ENCODE results near the gene ADAM23.

Gene ADAM23

DNA sequence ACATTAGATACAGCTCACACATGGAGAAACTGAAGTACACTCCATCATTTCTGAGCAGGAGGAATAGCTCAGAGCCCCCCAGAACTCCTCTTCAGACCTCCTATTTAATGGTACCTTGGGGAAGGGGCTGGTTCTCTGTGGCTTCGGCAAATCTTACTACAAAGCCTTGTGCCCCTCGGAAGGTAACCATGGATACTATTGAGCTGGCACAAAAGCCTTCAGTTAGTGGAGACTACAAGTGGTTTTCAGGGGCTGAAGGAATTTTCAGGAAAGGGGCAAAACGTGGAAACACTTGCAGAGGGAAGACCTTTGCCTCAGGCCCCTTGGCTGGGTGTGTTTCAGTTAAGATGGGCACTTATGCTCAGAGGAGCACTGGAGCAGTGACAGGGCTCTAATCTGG lies 197.9 kb downstream of the ADAM23 start:
- no peak for DNase-seq (ENCODE audit: low spot score)
- TF ChIP-seq, protein P1, sequence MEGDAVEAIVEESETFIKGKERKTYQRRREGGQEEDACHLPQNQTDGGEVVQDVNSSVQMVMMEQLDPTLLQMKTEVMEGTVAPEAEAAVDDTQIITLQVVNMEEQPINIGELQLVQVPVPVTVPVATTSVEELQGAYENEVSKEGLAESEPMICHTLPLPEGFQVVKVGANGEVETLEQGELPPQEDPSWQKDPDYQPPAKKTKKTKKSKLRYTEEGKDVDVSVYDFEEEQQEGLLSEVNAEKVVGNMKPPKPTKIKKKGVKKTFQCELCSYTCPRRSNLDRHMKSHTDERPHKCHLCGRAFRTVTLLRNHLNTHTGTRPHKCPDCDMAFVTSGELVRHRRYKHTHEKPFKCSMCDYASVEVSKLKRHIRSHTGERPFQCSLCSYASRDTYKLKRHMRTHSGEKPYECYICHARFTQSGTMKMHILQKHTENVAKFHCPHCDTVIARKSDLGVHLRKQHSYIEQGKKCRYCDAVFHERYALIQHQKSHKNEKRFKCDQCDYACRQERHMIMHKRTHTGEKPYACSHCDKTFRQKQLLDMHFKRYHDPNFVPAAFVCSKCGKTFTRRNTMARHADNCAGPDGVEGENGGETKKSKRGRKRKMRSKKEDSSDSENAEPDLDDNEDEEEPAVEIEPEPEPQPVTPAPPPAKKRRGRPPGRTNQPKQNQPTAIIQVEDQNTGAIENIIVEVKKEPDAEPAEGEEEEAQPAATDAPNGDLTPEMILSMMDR (IDR thresholded peaks at IDR 0.05; ENCODE audit: borderline replicate concordance, control extremely low read depth, extremely low read depth, insufficient read depth, missing control alignments), result no peak
- in situ Hi-C loops (cut with MboI; ENCODE audit: low sequenced_read_pairs, unreplicated experiment), result no loop called here

DNA sequence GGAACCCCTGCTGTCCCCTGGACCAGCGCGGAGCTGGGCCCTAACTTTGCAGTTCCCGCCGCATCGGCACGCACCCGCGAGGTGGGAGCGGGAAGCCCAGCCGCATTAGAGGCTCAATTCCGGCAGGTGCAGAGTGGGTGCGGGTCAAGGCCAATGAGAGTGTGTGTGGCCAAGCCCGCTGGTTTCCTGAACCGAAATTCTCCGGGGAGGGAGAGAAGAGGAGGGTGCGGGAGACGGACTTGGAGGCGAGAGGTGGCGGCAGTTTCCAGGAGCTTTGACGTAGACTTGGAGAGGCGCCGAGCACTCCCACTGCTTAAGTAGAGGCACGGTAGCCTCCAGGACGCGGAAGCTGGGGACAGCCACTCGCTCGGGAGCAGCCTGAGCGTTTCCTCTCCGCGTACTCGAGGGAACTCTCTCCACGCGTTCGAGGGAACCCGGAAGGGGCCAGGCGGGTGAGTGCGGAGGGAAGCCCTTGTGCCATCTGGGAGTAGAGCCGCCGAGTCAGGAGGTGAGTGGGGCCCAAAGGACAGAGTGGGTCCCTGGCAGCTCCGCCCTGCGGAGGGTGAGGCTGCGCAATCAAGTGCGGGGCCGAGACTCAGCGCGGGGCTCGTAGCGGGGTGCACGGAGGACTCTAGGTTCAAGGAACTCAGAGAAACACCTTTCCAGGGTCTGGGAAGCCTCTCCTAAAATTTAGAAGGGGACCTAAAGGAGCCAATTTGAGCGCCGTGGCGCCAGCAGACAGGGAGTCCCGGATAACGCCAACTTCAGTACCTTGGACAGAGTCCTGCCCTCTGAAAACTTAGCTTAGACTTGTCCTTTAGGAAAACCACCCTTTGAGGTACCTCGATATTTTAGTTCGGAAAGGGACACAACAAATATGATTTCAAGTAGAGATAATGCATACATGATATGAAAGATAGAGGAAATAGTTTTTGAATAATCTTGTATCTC lies 199.0 kb downstream of the ADAM23 start, which contains the start of gene FAM237A:
Gene FAM237A, plus strand, starts transcription at position 413 of the 951 bp plus-strand sequence. CDS start 1,750 bp downstream, outside the sequence.
- in situ Hi-C loops (cut with MboI; ENCODE audit: low sequenced_read_pairs, unreplicated experiment), result no loop called here
- TF ChIP-seq, protein P1 (IDR thresholded peaks at IDR 0.05; ENCODE audit: borderline replicate concordance, control extremely low read depth, extremely low read depth, insufficient read depth, missing control alignments), result no peak
- DNase-seq (ENCODE audit: low spot score), result peak; percentile 65

DNA sequence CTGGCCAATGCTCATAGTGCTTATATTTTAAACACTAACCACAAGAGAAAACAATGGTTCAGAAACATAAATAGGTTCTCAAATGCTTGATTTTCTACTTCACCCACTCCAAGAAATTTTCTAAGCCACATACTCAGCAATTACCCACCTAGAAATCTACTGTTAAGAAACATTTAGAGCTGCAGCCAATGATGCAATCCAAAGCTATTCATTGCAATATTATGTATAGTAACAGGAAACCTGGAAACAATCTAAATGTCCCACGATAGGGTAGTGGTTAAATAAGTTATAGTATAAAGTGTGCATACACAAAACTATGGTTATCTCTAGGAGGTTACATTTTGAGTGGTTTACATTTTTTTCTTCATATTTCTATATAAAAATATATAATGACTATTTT lies 204.7 kb downstream of the ADAM23 start:
- DNase-seq (ENCODE audit: low spot score), result no peak
- in situ Hi-C loops (cut with MboI; ENCODE audit: low sequenced_read_pairs, unreplicated experiment), result no loop called here
- TF ChIP-seq, protein P1 (IDR thresholded peaks at IDR 0.05; ENCODE audit: borderline replicate concordance, control extremely low read depth, extremely low read depth, insufficient read depth, missing control alignments), result no peak

DNA sequence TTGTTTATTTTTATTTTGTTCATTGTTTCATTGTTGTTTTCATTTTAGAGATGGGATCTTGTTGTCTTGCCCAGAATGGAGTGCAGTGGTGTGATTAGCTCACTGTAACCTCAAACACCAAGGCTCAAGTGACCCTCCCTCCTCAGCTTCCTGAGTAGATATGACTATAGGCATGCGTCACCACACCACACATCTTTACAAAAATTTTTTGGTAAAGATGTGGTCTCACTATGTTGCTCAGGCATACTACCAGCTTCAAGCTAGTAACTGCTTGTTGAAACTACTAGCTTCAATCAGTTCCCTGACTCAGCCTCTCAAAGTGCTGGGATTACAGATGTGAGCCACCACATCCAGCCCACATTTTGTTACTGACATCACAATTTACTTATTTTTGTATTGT lies 213.8 kb downstream of the ADAM23 start:
- DNase-seq (ENCODE audit: low spot score), result no peak
- in situ Hi-C loops (cut with MboI; ENCODE audit: low sequenced_read_pairs, unreplicated experiment), result no loop called here
- TF ChIP-seq, protein P1 (IDR thresholded peaks at IDR 0.05; ENCODE audit: borderline replicate concordance, control extremely low read depth, extremely low read depth, insufficient read depth, missing control alignments), result no peak

DNA sequence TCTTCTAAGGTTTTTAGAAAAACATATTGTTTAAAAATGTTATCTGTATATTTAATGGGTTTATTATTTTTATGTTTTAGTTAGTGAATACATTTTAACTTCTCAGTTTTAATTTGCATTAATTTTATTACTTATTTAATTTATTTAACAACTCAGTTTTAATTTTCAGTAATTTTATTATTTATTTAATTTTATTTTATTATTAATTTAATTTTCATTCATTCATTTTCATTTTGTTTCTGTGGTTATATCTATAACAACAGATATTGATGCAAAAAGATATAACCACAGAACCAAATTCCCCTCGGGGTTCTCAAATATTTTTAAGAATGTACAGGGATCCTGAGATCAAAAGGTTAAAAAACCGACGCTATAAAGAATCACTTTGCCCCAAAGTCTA lies 221.9 kb downstream of the ADAM23 start:
- no peak for DNase-seq (ENCODE audit: low spot score)
- in situ Hi-C loops (cut with MboI; ENCODE audit: low sequenced_read_pairs, unreplicated experiment), result no loop called here
- TF ChIP-seq, protein P1 (IDR thresholded peaks at IDR 0.05; ENCODE audit: borderline replicate concordance, control extremely low read depth, extremely low read depth, insufficient read depth, missing control alignments), result no peak
